B cell (primary cell): ENCODE results near the gene TUBGCP2. TPM values are rescaled to one million over a fixed set of nuclear protein-coding genes. Genes with fewer than 3 reads are reported as not detected.

ENCODE experiments used
- ATAC-seq: fragments of 200-7000 bp; cut with Tn5 transposase; one replicate; pipeline ENCODE4 v1.10.0; 2021; ENCODE audit warnings: low read depth, mild to moderate bottlenecking, moderate number of reproducible peaks, moderate library complexity
- CTCF ChIA-PET: fragments of 350-600 bp; sonication (Branson Sonifier 250); formaldehyde crosslinking; loops from one replicate; lab custom pipeline; 2021; ENCODE audit warnings: antibody characterized with exemption, inconsistent platforms; lab: Charles Lee
- POLR2A ChIA-PET: fragments of 350-600 bp; sonication (Branson Sonifier 250); formaldehyde crosslinking; loops from one replicate; lab custom pipeline; 2021; ENCODE audit warnings: antibody characterized with exemption; lab: Charles Lee
- DNase-seq: peaks from one replicate; pipeline ENCODE4 v3.0.0; 2013
- H2AFZ ChIP-seq: 2 replicates; pipeline ENCODE4 v1.6.1; 2012; ENCODE audit warnings: mild to moderate bottlenecking, low read depth, low read length; ENCODE audit not compliant: insufficient read depth, poor library complexity, severe bottlenecking
- H3K27ac ChIP-seq, 2 donors: 1 replicate in 1 of 2; 2 replicates in 1 of 2; pipeline ENCODE4 v1.5.1; 2012 to 2013; ENCODE audit warnings: low read length in 2 of 2, mild to moderate bottlenecking in 2 of 2, moderate library complexity in 1 of 2
- H3K27me3 ChIP-seq, 4 experiments: fragments of 200-600 bp in 1 of 4; sonication (generic) in 1 of 4; replicated peaks in 1 of 4; 1 replicate in 2 of 4; 2 replicates in 2 of 4; pipeline versions ENCODE4 v1.6.1 to v1.7.0; 2013 to 2016; ENCODE audit warnings: low read length in 3 of 4, mild to moderate bottlenecking in 2 of 4, mixed read lengths in 1 of 4, moderate library complexity in 1 of 4; ENCODE audit not compliant: insufficient read depth in 4 of 4, control insufficient read depth in 3 of 4; ENCODE audit errors: control extremely low read depth in 1 of 4
- H3K36me3 ChIP-seq, 2 experiments: replicated peaks in 1 of 2; 1 replicate in 1 of 2; 2 replicates in 1 of 2; pipeline versions ENCODE4 v1.6.1 to v1.7.1; 2013; ENCODE audit warnings: low read length in 1 of 2; ENCODE audit not compliant: insufficient read depth in 2 of 2, control insufficient read depth in 1 of 2; ENCODE audit errors: control extremely low read depth in 1 of 2, extremely low read depth in 1 of 2
- H3K4me1 ChIP-seq, 2 donors: fragments of 200-600 bp in 1 of 2; sonication (generic) in 1 of 2; 1 replicate in 1 of 2; 2 replicates in 1 of 2; pipeline versions ENCODE4 v1.5.1 to v1.6.1; 2013 to 2017; ENCODE audit warnings: low read length in 2 of 2; ENCODE audit not compliant: control insufficient read depth in 2 of 2, insufficient read depth in 2 of 2
- H3K4me2 ChIP-seq: replicated peaks from 2 replicates; pipeline ENCODE3; 2012; ENCODE audit warnings: mild to moderate bottlenecking, low read depth, low read length; ENCODE audit not compliant: poor library complexity, severe bottlenecking
- H3K4me3 ChIP-seq, 5 experiments: fragments of 200-600 bp in 1 of 5; sonication (generic) in 1 of 5; 1 replicate in 3 of 5; 2 replicates in 2 of 5; pipeline versions ENCODE4 v1.5.1 to v1.7.0; 2011 to 2016; ENCODE audit warnings: low read length in 4 of 5, mild to moderate bottlenecking in 4 of 5, low read depth in 2 of 5, control low read depth in 1 of 5, moderate library complexity in 1 of 5; ENCODE audit not compliant: insufficient read depth in 1 of 5; ENCODE audit errors: control extremely low read depth in 1 of 5, extremely low read depth in 1 of 5
- H3K79me2 ChIP-seq: fragments of 200-600 bp; sonication (generic); one replicate; pipeline ENCODE4 v1.6.0; 2016; ENCODE audit warnings: low read length; ENCODE audit not compliant: control insufficient read depth, insufficient read depth
- H3K9ac ChIP-seq: fragments of 200-600 bp; sonication (generic); 2 replicates; pipeline ENCODE4 v1.6.1; 2017; ENCODE audit warnings: mild to moderate bottlenecking, low read length, moderate library complexity
- H3K9me3 ChIP-seq, 3 donors: one replicate each; pipeline versions ENCODE4 v1.6.1 to v1.7.1; 2013; ENCODE audit warnings: low read length in 2 of 3; ENCODE audit not compliant: control insufficient read depth in 2 of 3, insufficient read depth in 1 of 3; ENCODE audit errors: control extremely low read depth in 1 of 3
- H4K20me1 ChIP-seq: 2 replicates; pipeline ENCODE4 v1.6.0; 2012; ENCODE audit warnings: mild to moderate bottlenecking, low read length; ENCODE audit not compliant: insufficient read depth, control insufficient read depth, poor library complexity, severe bottlenecking
- H3K27ac Mint-ChIP-seq: one replicate; pipeline ENCODE4 v1.8.0; 2021; ENCODE audit warnings: mixed read lengths
- H3K27me3 Mint-ChIP-seq: one replicate; pipeline ENCODE4 v1.8.0; 2021; ENCODE audit warnings: mixed read lengths
- H3K4me1 Mint-ChIP-seq: one replicate; pipeline ENCODE4 v1.8.0; 2021; ENCODE audit warnings: mixed read lengths
- H3K4me3 Mint-ChIP-seq: one replicate; pipeline ENCODE4 v1.8.0; 2021; ENCODE audit warnings: mixed read lengths
- H3K9me3 Mint-ChIP-seq: one replicate; pipeline ENCODE4 v1.8.0; 2022; ENCODE audit warnings: mixed read lengths; ENCODE audit not compliant: insufficient read depth
- EZH2 ChIP-seq: IDR thresholded peaks from 2 replicates; pipeline ENCODE4 v1.6.1; 2012; ENCODE audit warnings: borderline replicate concordance, low read depth, mild to moderate bottlenecking, moderate library complexity, low read length; ENCODE audit not compliant: insufficient read depth, poor library complexity, severe bottlenecking
- WGBS: methylation state at CpG from one replicate; pipeline ENCODE4 v1.1.5; 2013; ENCODE audit warnings: missing lambda C conversion rate; ENCODE audit not compliant: insufficient coverage; 5-methylcytosine and 5-hydroxymethylcytosine counted together
- intact Hi-C: fragments of 100-400 bp; cut with micrococcal nuclease; formaldehyde crosslinking; loops from one replicate; pipeline ENCODE4 v1.10.0; 2022
- polyA minus RNA-seq: library from RNA; depleted of rRNA, polyadenylated mRNA; stranded (reverse); fragments of >200 nt; gene quantifications from 2 replicates; pipeline ENCODE4 v1.2.3, GENCODE V29; 2012
- polyA plus RNA-seq: library from polyadenylated mRNA; depleted of rRNA; stranded (reverse); fragments of >200 nt; gene quantifications from 2 replicates; pipeline ENCODE4 v1.2.3, GENCODE V29; 2012
- total RNA-seq, 2 donors: library from RNA; stranded (reverse); fragments of 120-200 nt in 1 of 2; gene quantifications; 1 replicate in 1 of 2; 2 replicates in 1 of 2; pipeline versions ENCODE4 v1.2.3 to v1.2.4, GENCODE V29; 2013 to 2022
- TF ChIP-seq, protein P1 (sequence below): fragments of 200-600 bp; IDR thresholded peaks from one replicate; pipeline ENCODE4 v1.8.0; 2022; ENCODE audit warnings: antibody characterized with exemption, mild to moderate bottlenecking

TUBGCP2 gene, protein sequence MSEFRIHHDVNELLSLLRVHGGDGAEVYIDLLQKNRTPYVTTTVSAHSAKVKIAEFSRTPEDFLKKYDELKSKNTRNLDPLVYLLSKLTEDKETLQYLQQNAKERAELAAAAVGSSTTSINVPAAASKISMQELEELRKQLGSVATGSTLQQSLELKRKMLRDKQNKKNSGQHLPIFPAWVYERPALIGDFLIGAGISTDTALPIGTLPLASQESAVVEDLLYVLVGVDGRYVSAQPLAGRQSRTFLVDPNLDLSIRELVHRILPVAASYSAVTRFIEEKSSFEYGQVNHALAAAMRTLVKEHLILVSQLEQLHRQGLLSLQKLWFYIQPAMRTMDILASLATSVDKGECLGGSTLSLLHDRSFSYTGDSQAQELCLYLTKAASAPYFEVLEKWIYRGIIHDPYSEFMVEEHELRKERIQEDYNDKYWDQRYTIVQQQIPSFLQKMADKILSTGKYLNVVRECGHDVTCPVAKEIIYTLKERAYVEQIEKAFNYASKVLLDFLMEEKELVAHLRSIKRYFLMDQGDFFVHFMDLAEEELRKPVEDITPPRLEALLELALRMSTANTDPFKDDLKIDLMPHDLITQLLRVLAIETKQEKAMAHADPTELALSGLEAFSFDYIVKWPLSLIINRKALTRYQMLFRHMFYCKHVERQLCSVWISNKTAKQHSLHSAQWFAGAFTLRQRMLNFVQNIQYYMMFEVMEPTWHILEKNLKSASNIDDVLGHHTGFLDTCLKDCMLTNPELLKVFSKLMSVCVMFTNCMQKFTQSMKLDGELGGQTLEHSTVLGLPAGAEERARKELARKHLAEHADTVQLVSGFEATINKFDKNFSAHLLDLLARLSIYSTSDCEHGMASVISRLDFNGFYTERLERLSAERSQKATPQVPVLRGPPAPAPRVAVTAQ
- total RNA-seq: 86.1 and 90.3 TPM in 2 replicates
- 30.6 TPM for total RNA-seq (2013)
- polyA plus RNA-seq: 50.3 and 52.4 TPM in 2 replicates
- polyA minus RNA-seq: 39.6 and 50.2 TPM in 2 replicates

DNA sequence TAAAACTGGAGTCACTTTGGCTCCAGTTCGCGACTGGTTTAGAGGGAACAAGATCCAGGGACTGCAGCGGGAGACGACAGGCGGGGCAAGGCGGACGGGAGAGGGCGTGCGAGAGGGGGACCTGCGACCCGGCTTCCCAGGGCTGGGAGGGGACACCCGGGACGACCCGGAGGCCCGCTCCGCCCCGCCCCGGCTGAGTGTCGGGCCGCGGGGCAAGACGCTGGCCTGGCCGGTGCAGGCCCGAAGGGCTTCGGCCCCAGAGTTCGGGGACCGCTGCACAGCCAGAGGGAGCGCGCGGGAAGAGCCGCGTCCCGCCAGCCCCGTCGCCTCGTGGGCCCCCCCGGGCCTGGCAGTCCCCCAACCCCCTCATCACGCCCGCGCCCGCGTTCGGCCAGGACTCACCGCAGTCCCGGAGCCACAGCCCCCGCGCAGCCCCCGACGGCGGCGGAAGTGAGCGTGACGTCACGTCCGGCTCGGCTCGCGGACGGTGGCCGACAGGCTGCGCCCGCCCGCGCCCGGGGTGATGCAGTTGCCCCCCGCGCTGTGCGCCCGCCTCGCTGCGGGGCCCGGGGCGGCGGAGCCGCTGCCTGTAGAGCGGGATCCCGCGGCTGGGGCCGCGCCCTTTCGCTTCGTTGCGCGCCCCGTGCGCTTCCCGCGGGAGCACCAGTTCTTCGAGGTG is at the start of gene TUBGCP2, which contains the start of gene ZNF511:
Gene TUBGCP2, minus strand, starts transcription at position 452 of the 679 bp plus-strand sequence. CDS start 5,931 bp downstream, outside the sequence.
Gene ZNF511, plus strand, starts transcription at position 494 of the 679 bp plus-strand sequence. Its CDS starts 30 bp downstream, at position 524.
- peak within 1 kb of the TSS; percentile 83 for H2AFZ ChIP-seq
- peaks cover 0 to 34% of the 10 kb centered on the region in 2 experiments for H3K36me3 ChIP-seq
- ATAC-seq: peak; percentile 64
- peaks cover 0 to 3% (median 0%) of the 10 kb centered on the region in 3 donors for H3K9me3 ChIP-seq
- H3K27ac ChIP-seq: peak within 1 kb of the TSS; percentile 96 to 97
- peak within 1 kb of the TSS; percentile 99 for H3K27ac Mint-ChIP-seq
- H3K79me2 ChIP-seq: peaks cover 51% of the 10 kb centered on the region
- H4K20me1 ChIP-seq: peaks cover 38% of the 10 kb centered on the region
- H3K4me3 ChIP-seq: peak within 1 kb of the TSS; percentile 73 to 94 (median 91)
- H3K9me3 Mint-ChIP-seq: no peaks in the 10 kb centered on the region
- H3K4me2 ChIP-seq: peak within 1 kb of the TSS; percentile 86
- peak within 1 kb of the TSS; percentile 86 for H3K9ac ChIP-seq
- peaks cover 21 to 36% of the 10 kb centered on the region in 2 donors for H3K4me1 ChIP-seq
- CTCF ChIA-PET: interaction anchor here (1.0 to 3.4 kb wide), 12 partner anchors 21 to 393 kb away, joined by 3 to 21 read pairs (median 4); no protein-coding TSS in a partner anchor
- 0% methylated on average over 89 of the region's 89 CpGs for WGBS
- H3K4me3 Mint-ChIP-seq: peak within 1 kb of the TSS; percentile 98
- POLR2A ChIA-PET: interaction anchor here (2.5 kb wide), 1 partner anchor 33 kb away, joined by 12 read pairs; the partner anchor contains the start of gene ADAM8
- peak; percentile 96 for DNase-seq
- H3K27me3 ChIP-seq: no peaks in the 10 kb centered on the region
- intact Hi-C loops: loop anchor here (1.0 to 5.0 kb wide), 7 partner anchors 33 to 771 kb away; partner anchors contain the start of genes ECHS1, FUOM, INPP5A and MTG1
- TF ChIP-seq EZH2: no peak
- TF ChIP-seq, protein P1, sequence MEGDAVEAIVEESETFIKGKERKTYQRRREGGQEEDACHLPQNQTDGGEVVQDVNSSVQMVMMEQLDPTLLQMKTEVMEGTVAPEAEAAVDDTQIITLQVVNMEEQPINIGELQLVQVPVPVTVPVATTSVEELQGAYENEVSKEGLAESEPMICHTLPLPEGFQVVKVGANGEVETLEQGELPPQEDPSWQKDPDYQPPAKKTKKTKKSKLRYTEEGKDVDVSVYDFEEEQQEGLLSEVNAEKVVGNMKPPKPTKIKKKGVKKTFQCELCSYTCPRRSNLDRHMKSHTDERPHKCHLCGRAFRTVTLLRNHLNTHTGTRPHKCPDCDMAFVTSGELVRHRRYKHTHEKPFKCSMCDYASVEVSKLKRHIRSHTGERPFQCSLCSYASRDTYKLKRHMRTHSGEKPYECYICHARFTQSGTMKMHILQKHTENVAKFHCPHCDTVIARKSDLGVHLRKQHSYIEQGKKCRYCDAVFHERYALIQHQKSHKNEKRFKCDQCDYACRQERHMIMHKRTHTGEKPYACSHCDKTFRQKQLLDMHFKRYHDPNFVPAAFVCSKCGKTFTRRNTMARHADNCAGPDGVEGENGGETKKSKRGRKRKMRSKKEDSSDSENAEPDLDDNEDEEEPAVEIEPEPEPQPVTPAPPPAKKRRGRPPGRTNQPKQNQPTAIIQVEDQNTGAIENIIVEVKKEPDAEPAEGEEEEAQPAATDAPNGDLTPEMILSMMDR: no peak
- H3K4me1 Mint-ChIP-seq: peaks cover 36% of the 10 kb centered on the region
- no peaks in the 10 kb centered on the region for H3K27me3 Mint-ChIP-seq
